Measurements from ENCODE around the gene HIPK2.

GRCh38 chr7:139641337-139641992, 136.3 kb downstream of the HIPK2 start:
- no peak for TF ChIP-seq EZH2 (IDR thresholded peaks at IDR 0.05; ENCODE audit: borderline replicate concordance, low read length)
- TF ChIP-seq CTCF (IDR thresholded peaks at IDR 0.05; ENCODE audit: low read length) = no peak

Measured in OCI-LY1 (cell line).